HG02798 (cell line): ENCODE data around the gene BNIPL.

Source experiments
- ATAC-seq: cut with Tn5 transposase; IDR thresholded peaks from one replicate; pipeline ENCODE4 v1.9.1; 2021; ENCODE audit warnings: mild to moderate bottlenecking; ENCODE audit not compliant: unreplicated experiment, poor library complexity

BNIPL gene

GRCh38 chr1:151036356-151036755 lies at the start of gene BNIPL:
Gene BNIPL, plus strand, starts transcription at chr1:151036586. Its CDS starts 140 bp downstream, at chr1:151036726.
- no peak for ATAC-seq

- no peak for ATAC-seq
These were observed 48.5 kb upstream of the BNIPL start for GRCh38 chr1:150987924-150988323.

- ATAC-seq: no peak
These were observed 43.8 kb upstream of the BNIPL start for GRCh38 chr1:150992626-150993025.

GRCh38 chr1:150994248-150994647 lies 42.1 kb upstream of the BNIPL start:
- ATAC-seq: no peak

- no peak for ATAC-seq
These were observed 40.9 kb upstream of the BNIPL start for GRCh38 chr1:150995460-150995859.

- no peak for ATAC-seq
These were observed 40.5 kb upstream of the BNIPL start for GRCh38 chr1:150995896-150996295.

GRCh38 chr1:150997126-150997872 lies 39.1 kb upstream of the BNIPL start:
- no peak for ATAC-seq

GRCh38 chr1:150997949-150998348 lies 38.4 kb upstream of the BNIPL start:
- no peak for ATAC-seq

- ATAC-seq: no peak
These were observed 37.2 kb upstream of the BNIPL start for GRCh38 chr1:150999051-150999674.

GRCh38 chr1:150999926-151000325 lies 36.5 kb upstream of the BNIPL start:
- no peak for ATAC-seq

- ATAC-seq: no peak
These were observed 36.0 kb upstream of the BNIPL start for GRCh38 chr1:151000408-151000807.

- no peak for ATAC-seq
These were observed 34.8 kb upstream of the BNIPL start for GRCh38 chr1:151001602-151002001.

GRCh38 chr1:151002051-151002450 lies 34.3 kb upstream of the BNIPL start:
- no peak for ATAC-seq

- ATAC-seq: no peak
These were observed 33.8 kb upstream of the BNIPL start for GRCh38 chr1:151002611-151003010.

- no peak for ATAC-seq
These were observed 33.2 kb upstream of the BNIPL start for GRCh38 chr1:151003180-151003579.

GRCh38 chr1:151005729-151006319 lies 30.6 kb upstream of the BNIPL start:
- no peak for ATAC-seq

- ATAC-seq: no peak
These were observed 29.9 kb upstream of the BNIPL start, which contains the start of gene MINDY1 for GRCh38 chr1:151006327-151007052. Gene MINDY1, minus strand, starts transcription at chr1:151006902. Its CDS starts 4,285 bp downstream, at chr1:151002617.

- no peak for ATAC-seq
These were observed 28.5 kb upstream of the BNIPL start for GRCh38 chr1:151007853-151008243.

GRCh38 chr1:151008244-151009205 lies 27.9 kb upstream of the BNIPL start, which contains the start of gene PRUNE1:
Gene PRUNE1, plus strand, starts transcription at chr1:151008449. Its CDS starts 184 bp downstream, at chr1:151008633.
- ATAC-seq: peak; percentile 93

- ATAC-seq: no peak
These were observed 27.2 kb upstream of the BNIPL start for GRCh38 chr1:151009206-151009587.
